Smooth muscle cell (in vitro differentiated cells): Measurements from ENCODE around the gene RNF40. TPM values are rescaled to one million over a fixed set of nuclear protein-coding genes. Genes with fewer than 3 reads are reported as not detected.
"Not testable (repeated sequence)": the region's sequence is repeated elsewhere in the genome, so short reads cannot be mapped to it uniquely, and the experiment has no call there.

Experiments
- DNase-seq: peaks from one replicate; lab custom pipeline; 2025; ENCODE audit not compliant: unreplicated experiment; lab: John Stamatoyannopoulos, UW
- H2AFZ ChIP-seq: fragments of 200-600 bp; sonication (generic); 2 replicates; pipeline ENCODE4 v1.6.0; 2016; ENCODE audit warnings: antibody characterized with exemption, low read depth, mild to moderate bottlenecking
- H3F3A ChIP-seq: fragments of 200-600 bp; sonication (generic); 2 replicates; pipeline ENCODE4 v1.6.0; 2017; ENCODE audit warnings: antibody characterized with exemption, low read depth
- H3K27ac ChIP-seq: fragments of 200-600 bp; sonication (generic); 2 replicates; pipeline ENCODE4 v1.5.1; 2016; ENCODE audit warnings: low read depth, mild to moderate bottlenecking
- H3K27me3 ChIP-seq: fragments of 200-600 bp; sonication (generic); 2 replicates; pipeline ENCODE4 v1.6.1; 2016; ENCODE audit warnings: low read depth, mild to moderate bottlenecking
- H3K36me3 ChIP-seq: fragments of 200-600 bp; sonication (generic); 2 replicates; pipeline ENCODE4 v1.5.1; 2016; ENCODE audit warnings: low read depth
- H3K4me1 ChIP-seq: fragments of 200-600 bp; sonication (generic); 2 replicates; pipeline ENCODE4 v1.5.1; 2016; ENCODE audit warnings: low read depth
- H3K4me2 ChIP-seq: fragments of 200-600 bp; sonication (generic); 2 replicates; pipeline ENCODE4 v1.6.0; 2016; ENCODE audit warnings: mild to moderate bottlenecking
- H3K4me3 ChIP-seq: fragments of 200-600 bp; sonication (generic); 2 replicates; pipeline ENCODE4 v1.5.1; 2016; ENCODE audit warnings: mild to moderate bottlenecking
- H3K79me2 ChIP-seq: fragments of 200-600 bp; sonication (generic); 2 replicates; pipeline ENCODE4 v1.6.0; 2016; ENCODE audit warnings: low read depth, mild to moderate bottlenecking
- H3K9ac ChIP-seq: fragments of 200-600 bp; sonication (generic); 2 replicates; pipeline ENCODE4 v1.6.0; 2016; ENCODE audit warnings: low read depth
- H3K9me3 ChIP-seq: fragments of 200-600 bp; sonication (generic); replicated peaks from 2 replicates; pipeline ENCODE4 v1.5.1; 2016; ENCODE audit warnings: low read depth
- H4K20me1 ChIP-seq: fragments of 200-600 bp; sonication (generic); 2 replicates; pipeline ENCODE4 v1.6.0; 2016; ENCODE audit warnings: low read depth
- CTCF ChIP-seq: fragments of 200-600 bp; sonication (generic); IDR thresholded peaks from 2 replicates; pipeline ENCODE4 v1.5.1; 2017; ENCODE audit warnings: borderline replicate concordance, mild to moderate bottlenecking, antibody characterized with exemption; ENCODE audit not compliant: insufficient read depth, poor library complexity, severe bottlenecking
- WGBS: methylation state at CpG from one replicate; pipeline ENCODE4 v1.1.7; 2016; ENCODE audit warnings: low lambda C conversion rate; 5-methylcytosine and 5-hydroxymethylcytosine counted together
- polyA plus RNA-seq: library from polyadenylated mRNA; unstranded; fragments of >200 nt; fragmentation: Nextera tagmentation; extraction: Ambion mirVana; gene quantifications from 2 replicates; pipeline ENCODE4 v1.2.1, GENCODE V29; 2016
- total RNA-seq: library from RNA; depleted of rRNA; stranded (reverse); fragments of >200 nt; gene quantifications from 2 replicates; pipeline ENCODE4 v1.2.3, GENCODE V29; 2014

Gene RNF40
- total and polyA plus RNA-seq, 2 experiments from 2014 or later: 66.1 to 92.5 TPM

- peak overlapping the region; percentile 43 for H3K4me3 ChIP-seq
- peak overlapping the region; percentile 67 for H2AFZ ChIP-seq
- peak overlapping the region; percentile 17 for H3K9ac ChIP-seq
- peak overlapping the region; percentile 71 for H3K4me2 ChIP-seq
- WGBS: 92% methylated on average over 3 of the region's 3 CpGs
- no peaks in the 10 kb centered on the region for H4K20me1 ChIP-seq
- peaks cover 3% of the 10 kb centered on the region for H3F3A ChIP-seq
- no peak for DNase-seq
- H3K4me1 ChIP-seq: no peaks in the 10 kb centered on the region
- no peaks in the 10 kb centered on the region for H3K36me3 ChIP-seq
- no peak for TF ChIP-seq CTCF
- H3K27ac ChIP-seq: no peak overlapping the region
- H3K79me2 ChIP-seq: no peaks in the 10 kb centered on the region
- no peaks in the 10 kb centered on the region for H3K27me3 ChIP-seq
- no peaks in the 10 kb centered on the region for H3K9me3 ChIP-seq
Measured at GRCh38 chr16:30813821-30814189, 51.7 kb downstream of the RNF40 start.

DNA sequence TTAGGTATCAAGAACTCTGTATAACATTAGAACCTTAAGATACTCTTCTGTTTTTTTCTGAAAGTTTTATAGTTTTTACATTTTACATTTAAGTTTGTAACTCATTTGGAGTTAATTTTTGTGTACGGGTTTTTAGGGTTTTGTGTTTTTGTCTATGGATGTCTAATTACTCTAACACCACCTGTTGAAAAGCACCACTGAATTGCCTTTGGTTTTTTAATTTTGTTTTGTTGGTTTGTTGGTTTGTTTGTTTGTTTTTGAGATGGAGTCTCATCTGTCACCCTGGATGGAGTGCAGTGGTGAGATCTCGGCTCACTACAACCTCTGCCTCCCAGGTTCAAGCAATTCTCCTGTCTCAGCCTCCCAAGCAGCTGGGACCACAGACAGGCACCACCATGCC lies 54.6 kb downstream of the RNF40 start:
- Histone ChIP-seq H3K4me3 (no peak overlapping the region), H3K4me1 (no peaks in the 10 kb centered on the region), H3K9ac (no peak overlapping the region), H3K4me2 (no peak overlapping the region), H3K36me3 (no peaks in the 10 kb centered on the region), H3K9me3 (no peaks in the 10 kb centered on the region), H3K27ac (no peak overlapping the region), H4K20me1 (no peaks in the 10 kb centered on the region), H2AFZ (no peak overlapping the region), H3K27me3 (no peaks in the 10 kb centered on the region), H3F3A (no peaks in the 10 kb centered on the region), H3K79me2 (no peaks in the 10 kb centered on the region)
- WGBS: 85% methylated on average over 2 of the region's 2 CpGs
- no peak for TF ChIP-seq CTCF
- DNase-seq: no peak

DNA sequence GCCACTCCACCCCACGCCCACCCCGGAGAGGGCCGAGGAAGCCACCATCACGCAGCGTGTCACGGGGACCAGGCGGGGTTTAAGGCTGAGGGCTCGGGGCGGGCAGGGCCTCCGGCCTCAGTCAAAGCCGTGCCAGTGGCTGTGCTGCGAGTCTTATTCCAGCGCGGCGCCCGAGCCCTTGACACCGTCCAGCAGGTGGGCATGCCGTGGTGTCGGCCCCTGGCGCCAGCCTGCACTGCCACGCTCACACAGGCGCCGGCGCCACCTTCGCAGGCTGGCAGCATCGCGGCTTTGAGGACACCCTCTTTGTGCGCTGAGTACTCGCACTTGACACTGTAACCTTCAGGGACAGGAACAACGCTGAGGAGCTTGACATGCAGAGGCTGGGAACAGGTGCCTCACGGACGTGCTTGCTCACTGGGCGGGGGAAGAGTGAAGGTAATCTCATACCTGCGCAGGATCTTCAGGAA lies 58.9 kb downstream of the RNF40 start:
- Histone ChIP-seq H3K27me3 (no peaks in the 10 kb centered on the region), H3K9ac (no peak overlapping the region), H3K79me2 (no peaks in the 10 kb centered on the region), H3F3A (no peaks in the 10 kb centered on the region), H3K4me3 (no peak overlapping the region), H3K9me3 (no peaks in the 10 kb centered on the region), H3K27ac (no peak overlapping the region), H3K4me1 (no peaks in the 10 kb centered on the region), H3K4me2 (no peak overlapping the region), H3K36me3 (no peaks in the 10 kb centered on the region), H4K20me1 (no peaks in the 10 kb centered on the region), H2AFZ (no peak overlapping the region)
- no peak for DNase-seq
- WGBS: 90% methylated on average over 34 of the region's 34 CpGs
- TF ChIP-seq CTCF: no peak

GRCh38 chr16:30821441-30821840 lies 59.3 kb downstream of the RNF40 start:
- H3K4me2 ChIP-seq, H3K27ac ChIP-seq, H3K9me3 ChIP-seq, H3F3A ChIP-seq, H3K79me2 ChIP-seq, H3K36me3 ChIP-seq, H3K27me3 ChIP-seq, DNase-seq, H3K9ac ChIP-seq, H3K4me3 ChIP-seq, H4K20me1 ChIP-seq, H3K4me1 ChIP-seq, H2AFZ ChIP-seq: not testable (repeated sequence)
- 82% methylated on average over 9 of the region's 9 CpGs for WGBS
